ENCODE results near the gene TEDC1.

The TEDC1 gene

DNA sequence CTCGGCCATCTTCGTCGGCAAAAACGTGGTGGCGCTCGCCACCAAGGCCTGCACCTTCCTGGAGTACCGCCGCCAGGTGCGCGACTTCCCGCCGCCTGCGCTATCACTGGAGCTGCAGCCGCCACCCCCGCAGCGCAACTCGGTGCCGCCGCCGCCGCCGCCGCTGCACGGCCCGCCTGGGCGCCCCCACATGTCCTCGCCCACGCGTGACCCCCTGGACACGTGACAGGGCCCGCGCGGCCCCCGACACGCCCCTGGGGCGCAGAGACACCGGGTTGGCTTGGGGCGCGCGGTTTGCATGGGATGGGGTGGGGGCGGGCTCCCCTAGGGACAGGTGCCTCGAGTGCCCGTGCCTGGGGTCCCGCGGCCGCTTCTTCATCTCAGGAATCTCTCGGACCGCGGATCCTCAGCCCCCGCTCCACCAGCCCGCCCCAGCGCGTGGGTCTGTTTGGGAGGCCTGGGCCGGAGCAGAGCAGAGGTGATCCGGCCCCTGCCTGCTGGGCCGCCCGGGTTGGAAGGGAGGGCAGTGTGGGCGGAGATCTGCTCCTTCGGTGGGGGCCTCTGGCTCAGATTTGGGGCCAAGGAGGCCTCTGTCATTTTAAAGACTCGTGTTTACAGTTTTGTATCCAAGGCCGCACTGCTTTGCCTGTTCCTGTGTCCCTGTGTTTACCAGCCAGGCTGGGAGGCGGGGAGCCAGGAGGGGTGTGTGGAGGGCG, 38.7 kb downstream of the TEDC1 start:
- TF ChIP-seq ZNF274 (IDR thresholded peaks at IDR 0.05; ENCODE audit: low read depth, low read length): no peak
- no peak overlapping the region; the same call in 1 of the 2 replicates for H3K4me3 ChIP-seq (ENCODE audit: low read length)

DNA sequence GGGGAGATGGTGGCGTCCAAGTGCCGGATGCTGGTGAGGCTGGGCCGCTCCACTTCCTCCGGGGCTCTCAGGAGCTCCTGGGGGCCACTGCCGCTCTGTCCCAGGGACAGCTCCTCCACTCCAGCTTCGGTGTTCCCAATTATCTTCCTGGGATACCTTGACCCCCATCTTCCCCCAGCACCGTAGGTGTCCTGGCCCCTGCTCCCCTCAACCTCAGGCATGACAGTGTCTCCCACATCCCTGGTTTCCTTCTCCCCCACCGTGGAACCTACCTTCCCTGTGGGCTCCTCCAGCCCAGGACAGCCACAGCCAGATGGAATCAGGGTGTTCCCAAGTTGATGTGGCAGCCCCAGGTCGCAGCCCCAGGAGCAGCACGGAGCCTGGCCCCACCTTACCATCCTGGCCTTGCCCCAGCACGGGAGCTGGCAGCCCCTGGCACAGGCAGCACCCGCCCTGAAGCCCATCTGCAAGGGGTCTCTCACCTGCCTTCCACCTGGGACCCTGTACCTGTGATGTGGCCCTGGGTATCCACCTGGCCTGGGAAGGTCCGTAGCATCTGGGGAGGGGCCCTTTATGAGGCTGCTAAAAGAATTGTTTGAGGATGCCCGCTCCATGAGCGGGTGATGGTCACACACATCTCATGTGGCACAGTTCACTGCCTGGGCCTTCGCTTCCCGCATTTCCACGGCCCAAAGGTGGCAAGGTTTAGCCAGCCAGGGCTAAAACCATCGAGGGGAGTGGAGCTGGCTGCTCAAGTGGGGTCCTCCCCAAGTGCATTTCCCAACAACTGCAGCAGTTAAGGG, 39.4 kb downstream of the TEDC1 start:
- no peak overlapping the region for H3K4me3 ChIP-seq (ENCODE audit: low read length)

DNA sequence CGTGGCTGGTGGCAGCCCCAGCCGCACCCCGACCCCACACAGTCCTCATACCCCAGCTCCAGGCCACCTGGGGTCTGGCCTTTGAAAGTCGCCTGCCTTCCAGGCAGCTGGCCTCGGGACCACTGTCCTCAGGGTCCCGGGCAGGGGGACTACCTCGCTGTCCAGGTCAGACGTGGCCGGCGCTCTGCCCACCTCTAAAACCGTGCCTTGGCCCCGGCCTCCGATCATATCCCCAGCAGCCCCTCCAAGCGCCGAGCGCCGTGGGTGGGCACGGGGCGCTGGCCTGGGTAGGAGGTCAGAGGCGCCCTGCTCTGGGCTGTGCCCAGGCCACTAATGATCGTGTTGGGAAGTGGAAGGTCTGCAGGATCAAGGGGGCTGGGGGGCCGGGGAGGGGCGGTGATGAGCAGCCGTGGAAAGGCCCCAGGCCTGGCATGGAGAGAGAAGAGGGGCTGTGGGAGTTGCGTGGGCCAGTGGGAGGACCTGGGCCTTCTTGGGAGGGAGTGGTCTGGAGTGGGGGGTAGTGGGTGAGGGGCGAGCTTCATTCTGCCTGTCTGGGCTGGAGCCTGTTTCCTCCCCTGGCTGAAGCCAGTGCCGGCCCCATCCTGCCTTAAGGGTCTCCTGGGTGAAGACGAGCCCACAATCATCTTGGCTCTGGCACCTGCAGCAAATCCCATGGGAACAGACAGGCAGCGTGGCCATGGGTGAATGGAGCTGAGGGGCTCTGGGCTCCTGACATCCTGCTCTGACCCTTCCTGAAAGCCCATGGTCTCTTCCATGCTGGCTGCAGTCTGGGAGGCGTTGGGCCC, 40.2 kb downstream of the TEDC1 start:
- H3K4me3 ChIP-seq (ENCODE audit: low read length): no peak overlapping the region
- TF ChIP-seq ZNF274 (IDR thresholded peaks at IDR 0.05; ENCODE audit: low read depth, low read length): no peak

More for the DNA sequence above, 39.4 kb downstream of the TEDC1 start:
- TF ChIP-seq ZNF274 (IDR thresholded peaks at IDR 0.05; ENCODE audit: low read depth, low read length): no peak

DNA sequence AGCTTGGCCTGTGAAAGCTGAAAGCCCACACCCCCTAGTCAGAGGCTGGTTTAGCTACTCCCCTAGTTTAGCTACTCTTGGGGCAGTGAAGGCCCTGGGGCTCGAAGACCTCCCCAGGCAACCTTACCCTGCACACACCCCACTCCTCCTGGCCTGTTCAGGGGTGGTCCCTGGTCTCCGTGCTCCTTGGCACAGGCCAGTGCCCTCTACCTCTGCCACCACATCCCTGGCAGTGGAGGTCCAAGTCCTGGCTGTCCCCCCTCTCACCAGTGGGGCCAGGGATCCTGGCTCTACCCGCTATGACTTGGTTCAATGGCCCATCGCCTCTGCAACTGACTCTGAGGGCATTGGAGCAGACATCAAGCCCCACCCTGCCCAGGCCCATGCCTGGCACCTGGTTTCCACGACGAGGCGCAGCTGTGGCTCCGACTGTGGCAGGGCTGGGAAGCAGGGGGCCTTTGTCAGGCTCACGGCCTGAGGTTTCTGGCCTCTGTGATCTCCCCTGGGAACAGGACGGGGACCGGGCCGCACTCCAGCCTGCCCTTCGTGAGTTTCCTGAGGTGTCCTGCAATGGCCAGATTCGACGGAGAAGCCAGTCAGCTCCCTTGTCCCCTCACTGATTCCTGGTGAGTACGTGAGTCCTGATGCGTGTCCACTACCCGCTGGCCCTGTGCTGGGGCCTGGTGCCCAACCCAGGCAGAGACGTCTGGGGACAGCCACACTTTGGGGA, 41.0 kb downstream of the TEDC1 start:
- no peak for TF ChIP-seq ZNF274 (IDR thresholded peaks at IDR 0.05; ENCODE audit: low read depth, low read length)
- H3K4me3 ChIP-seq (ENCODE audit: low read length): no peak overlapping the region

DNA sequence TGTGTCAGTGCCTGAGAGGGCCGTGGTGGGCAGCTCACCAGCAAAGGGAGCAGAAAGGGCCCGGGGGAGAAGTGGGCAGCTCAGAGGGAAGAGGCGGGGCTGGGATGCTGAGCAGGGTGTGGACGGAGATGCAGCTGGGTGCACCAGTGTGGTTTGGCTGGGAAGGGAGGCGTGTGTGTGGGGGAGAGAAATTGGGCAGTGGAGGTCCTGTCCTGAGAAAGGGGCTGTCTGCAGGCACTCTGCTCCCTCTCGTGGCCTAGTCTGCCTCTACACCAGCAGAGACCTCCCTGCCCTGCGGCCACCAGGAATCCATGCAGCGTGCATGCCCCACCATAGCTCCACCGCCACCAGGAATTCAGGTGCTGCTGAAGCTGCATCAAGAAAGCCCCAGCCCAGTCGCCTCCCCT, 41.7 kb downstream of the TEDC1 start:
- TF ChIP-seq ZNF274 (IDR thresholded peaks at IDR 0.05; ENCODE audit: low read depth, low read length): no peak
- no peak overlapping the region for H3K4me3 ChIP-seq (ENCODE audit: low read length)

DNA sequence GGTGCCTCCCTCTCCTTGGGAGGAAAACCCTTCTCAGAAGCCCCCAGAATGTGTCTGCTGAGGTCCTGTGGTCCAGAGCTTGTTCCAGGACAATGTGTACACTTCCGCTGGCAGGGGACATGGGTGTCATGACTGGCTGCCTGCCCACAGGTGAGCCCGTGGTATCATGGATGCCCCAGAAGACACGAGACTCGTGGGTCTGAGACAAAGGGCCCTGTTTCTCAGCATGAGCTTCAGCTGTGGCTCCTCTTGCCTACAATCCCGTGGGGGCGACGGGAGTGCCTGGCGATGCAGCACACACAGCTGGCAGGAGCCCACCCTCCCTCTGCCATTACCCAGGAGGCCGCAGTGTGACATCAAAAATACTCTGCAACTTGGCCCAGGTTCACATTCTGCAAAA, 42.3 kb downstream of the TEDC1 start:
- no peak for TF ChIP-seq ZNF274 (IDR thresholded peaks at IDR 0.05; ENCODE audit: low read depth, low read length)
- H3K4me3 ChIP-seq (ENCODE audit: low read length): no peak overlapping the region

DNA sequence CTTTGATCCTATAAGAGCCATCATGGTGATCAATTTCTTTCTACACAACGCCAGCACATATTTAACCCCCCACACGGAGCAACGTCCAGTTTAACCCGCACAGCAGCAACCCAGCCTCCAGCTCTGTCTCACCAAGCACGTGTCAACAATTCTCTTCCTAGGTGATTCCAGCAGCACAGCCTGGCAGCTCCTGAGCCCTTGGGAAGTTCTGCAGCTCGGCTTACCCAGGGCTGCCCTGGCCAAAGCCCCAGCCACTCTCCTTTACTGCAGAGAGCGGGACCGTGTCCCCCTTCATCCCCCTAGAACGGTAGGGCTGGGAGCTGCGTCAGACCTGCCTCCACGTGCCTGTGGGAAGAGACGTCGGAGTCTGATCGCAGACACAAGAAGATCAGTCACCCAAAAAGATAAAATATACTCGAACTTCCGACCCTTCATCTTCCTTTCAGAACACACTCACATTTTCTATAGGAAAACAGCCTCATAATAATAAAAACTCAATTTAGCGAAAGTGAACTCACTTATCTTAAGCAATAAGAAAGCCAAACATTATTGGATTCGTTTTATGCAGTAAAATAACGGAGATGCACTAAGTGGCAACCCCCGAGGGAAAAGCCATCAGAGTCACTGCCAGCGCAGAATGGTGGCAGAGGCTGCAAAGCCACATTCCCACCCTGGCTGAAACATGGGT, 42.9 kb downstream of the TEDC1 start:
- no peak for TF ChIP-seq ZNF274 (IDR thresholded peaks at IDR 0.05; ENCODE audit: low read depth, low read length)
- H3K4me3 ChIP-seq (ENCODE audit: low read length): no peak overlapping the region

DNA sequence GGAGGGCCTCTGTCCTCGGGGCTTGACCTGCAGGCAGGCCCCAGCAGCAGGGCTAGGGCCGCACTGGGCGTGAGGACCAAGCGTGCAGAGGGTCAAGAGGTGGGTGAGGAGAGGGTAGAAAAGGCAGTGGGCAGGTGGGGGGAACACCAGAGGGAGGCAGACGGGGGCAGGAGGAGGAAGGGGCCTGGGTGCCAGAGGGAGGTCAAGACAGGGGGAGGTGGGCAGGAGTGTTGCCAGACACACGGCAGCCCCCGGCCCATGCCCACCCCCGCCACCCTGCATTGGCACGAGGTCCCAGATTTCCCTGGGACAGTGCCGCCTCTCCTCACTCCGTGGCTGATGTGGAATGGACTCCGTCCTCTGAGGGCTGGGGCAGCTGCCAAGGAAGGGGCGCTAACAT, 43.5 kb downstream of the TEDC1 start:
- no peak for TF ChIP-seq ZNF274 (IDR thresholded peaks at IDR 0.05; ENCODE audit: low read depth, low read length)
- no peak overlapping the region for H3K4me3 ChIP-seq (ENCODE audit: low read length)

DNA sequence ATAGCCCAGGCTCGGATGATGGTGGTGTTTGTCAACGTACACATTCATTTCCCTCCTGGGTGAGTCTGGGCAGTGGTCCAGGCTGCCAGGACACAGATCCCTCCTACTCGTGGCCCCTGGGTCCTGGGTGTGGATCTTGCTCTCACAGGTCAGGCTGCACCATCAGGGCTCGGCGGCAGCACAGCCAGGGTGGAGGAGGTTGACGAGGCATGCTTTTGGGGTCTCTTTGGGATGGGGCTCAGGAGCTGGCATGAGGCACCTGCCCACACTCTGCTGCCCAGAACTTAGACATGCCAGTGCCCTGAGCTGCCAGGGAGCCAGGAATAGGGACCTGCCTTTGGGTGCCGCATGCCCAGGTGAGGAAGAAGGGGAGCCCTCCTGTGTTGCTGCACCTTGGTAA, 45.0 kb downstream of the TEDC1 start:
- TF ChIP-seq ZNF274 (IDR thresholded peaks at IDR 0.05; ENCODE audit: low read depth, low read length): no peak
- H3K4me3 ChIP-seq (ENCODE audit: low read length): no peak overlapping the region

DNA sequence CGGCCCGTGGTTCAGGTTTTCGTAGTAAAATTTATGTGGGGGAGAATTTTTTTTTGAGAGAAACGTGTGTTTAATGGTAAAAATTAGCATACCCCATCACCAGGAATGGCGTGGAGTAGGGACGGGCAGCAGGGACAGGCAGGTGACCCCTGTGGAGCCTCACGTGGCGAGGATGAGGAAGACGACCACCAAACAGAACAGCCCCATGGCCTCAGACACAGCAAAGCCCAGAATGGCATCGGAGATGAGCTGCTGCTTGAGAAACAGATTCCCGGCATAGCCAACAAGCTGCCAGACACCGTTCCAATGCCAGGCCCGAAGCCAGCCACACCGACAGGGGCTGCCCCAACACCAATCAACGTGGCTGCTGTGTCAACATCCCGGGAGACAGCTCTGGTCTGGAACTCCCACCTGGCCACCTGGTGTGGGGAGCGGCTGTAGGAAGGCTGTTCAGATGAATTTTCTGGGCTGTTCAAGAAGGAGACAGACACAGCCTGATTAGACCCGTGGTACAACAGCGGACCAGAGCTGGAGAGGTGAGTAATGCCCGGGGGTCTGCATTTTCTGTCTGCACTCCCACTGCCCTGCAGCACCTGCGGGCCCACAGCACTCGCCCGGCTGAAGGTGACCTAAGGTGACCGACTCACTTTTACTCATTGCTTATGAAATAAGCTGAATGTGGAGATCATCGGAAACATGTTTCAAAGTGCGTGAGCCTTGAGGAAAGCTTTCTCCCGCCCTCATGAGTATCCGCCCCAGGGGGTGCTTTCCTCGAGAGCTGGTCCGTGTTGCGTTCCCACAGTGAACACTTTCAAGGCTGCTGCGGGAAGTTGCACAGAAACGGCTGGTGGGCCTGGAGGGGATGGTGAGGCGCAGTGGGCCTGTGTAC, 45.9 kb downstream of the TEDC1 start:
- no peak overlapping the region for H3K4me3 ChIP-seq (ENCODE audit: low read length)
- no peak for TF ChIP-seq ZNF274 (IDR thresholded peaks at IDR 0.05; ENCODE audit: low read depth, low read length)

DNA sequence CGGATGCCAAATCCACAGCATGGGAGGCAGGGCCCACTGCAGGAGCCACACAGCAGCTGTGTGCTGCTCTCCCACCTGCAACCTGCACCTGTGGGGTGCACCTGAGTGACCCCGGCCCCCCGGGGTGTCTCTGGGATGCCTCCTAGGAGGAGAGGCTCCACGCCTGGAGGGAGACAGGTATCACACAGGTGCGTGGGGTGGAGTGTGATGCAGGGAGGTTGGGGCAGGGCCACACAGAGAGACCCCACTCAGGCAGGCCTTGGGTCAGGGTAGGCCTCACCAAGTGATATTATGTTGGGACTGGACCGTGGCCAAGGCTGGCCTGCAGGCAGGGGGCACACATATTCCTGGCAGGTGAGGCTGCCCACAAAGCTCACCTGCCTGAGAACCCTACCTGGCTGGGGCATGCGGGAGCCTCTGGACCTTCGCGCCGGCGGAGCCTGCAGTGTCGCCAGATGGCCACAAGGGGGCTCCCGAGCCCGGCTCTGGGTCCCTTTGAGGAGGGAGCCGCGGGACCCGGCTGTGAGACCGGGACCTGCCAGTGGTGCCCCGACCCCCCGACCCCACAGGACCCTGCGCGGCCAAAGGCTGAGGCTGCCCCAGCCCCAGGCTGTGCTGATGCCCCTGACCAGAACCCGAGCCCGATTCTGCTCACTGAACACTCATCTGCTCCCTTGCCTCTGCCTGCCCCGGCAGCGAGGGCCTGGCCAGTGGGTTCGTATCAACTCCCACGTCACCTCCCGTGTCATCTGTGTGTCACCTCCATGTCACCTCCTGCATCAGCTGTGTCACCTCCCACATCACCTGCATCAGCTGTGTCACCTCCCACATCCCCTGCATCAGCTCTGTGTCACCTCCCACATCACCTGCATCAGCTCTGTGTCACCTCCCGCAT, 46.8 kb downstream of the TEDC1 start:
- no peak for TF ChIP-seq ZNF274 (IDR thresholded peaks at IDR 0.05; ENCODE audit: low read depth, low read length)
- H3K4me3 ChIP-seq (ENCODE audit: low read length): no peak overlapping the region
